A549 (cell line): ENCODE measurements around the gene SKIDA1. TPM values are rescaled to one million over a fixed set of nuclear protein-coding genes. Genes with fewer than 3 reads are reported as not detected.

Experiments
- ATAC-seq, 2 experiments: fragments of 200-7000 bp in 1 of 2; fragments of >200 bp in 1 of 2; cut with Nextera tagmentation in 1 of 2; cut with Tn5 transposase in 1 of 2; 3 replicates each; pipeline versions ENCODE4 v1.8.0 to v1.9.1; 2018 to 2020; ENCODE audit warnings: mild to moderate bottlenecking in 1 of 2, moderate library complexity in 1 of 2
- CTCF ChIA-PET: fragments of 300-600 bp; sonication (Branson Sonifier 250); formaldehyde crosslinking; extraction: SDS; loops from one replicate; lab custom pipeline; 2021; ENCODE audit warnings: antibody characterized with exemption, inconsistent platforms; lab: Yijun Ruan, JAX
- POLR2A ChIA-PET: fragments of 350-600 bp; formaldehyde crosslinking; extraction: SDS; loops from one replicate; lab custom pipeline; 2021; ENCODE audit warnings: antibody characterized with exemption, inconsistent platforms; lab: Yijun Ruan, JAX
- DNase-seq, 2 experiments: peaks; one replicate each; pipeline versions ENCODE4 v3.0.0 to v3.0.0-alpha.2; 2011 to 2016; ENCODE audit warnings: low read depth in 1 of 2, low spot score in 1 of 2
- FAIRE-seq: peaks from 2 replicates; lab custom pipeline; 2011; peaks lifted over from hg19 to GRCh38; lab: Jason Lieb, UNC
- H3K27ac ChIP-seq, 2 experiments: fragments of >200 bp; sonication (Bioruptor Twin); formaldehyde crosslinking; 3 replicates each; pipeline ENCODE4 v1.5.1; 2016 to 2017
- H3K4me1 ChIP-seq: fragments of >200 bp; sonication (Bioruptor Twin); formaldehyde crosslinking; 3 replicates; pipeline ENCODE4 v1.6.1; 2016
- H3K4me2 ChIP-seq: fragments of >200 bp; sonication (Bioruptor Twin); formaldehyde crosslinking; 3 replicates; pipeline ENCODE4 v1.6.1; 2016
- H3K4me3 ChIP-seq: fragments of >200 bp; sonication (Bioruptor Twin); formaldehyde crosslinking; 3 replicates; pipeline ENCODE4 v1.5.1; 2016
- H3K9me3 ChIP-seq: fragments of >200 bp; sonication (Bioruptor Twin); formaldehyde crosslinking; 3 replicates; pipeline ENCODE4 v1.6.1; 2016
- CBX2 ChIP-seq: fragments of 200-600 bp; sonication (generic); IDR thresholded peaks from 2 replicates; pipeline ENCODE4 v1.6.1; 2016; ENCODE audit warnings: low read depth, mild to moderate bottlenecking, borderline replicate concordance
- CBX8 ChIP-seq: fragments of 200-600 bp; sonication (generic); IDR thresholded peaks from 2 replicates; pipeline ENCODE4 v1.6.1; 2016
- CHD2 ChIP-seq: fragments of 150-350 bp; IDR thresholded peaks from 2 replicates; pipeline ENCODE4 v1.6.1; 2014; ENCODE audit warnings: low read length; ENCODE audit not compliant: partially characterized antibody
- EHF ChIP-seq: fragments of 250-450 bp; sonication (Bioruptor Pico); IDR thresholded peaks from 2 replicates; pipeline ENCODE4 v1.5.0; 2020; ENCODE audit warnings: mild to moderate bottlenecking
- EHMT2 ChIP-seq: fragments of 200-600 bp; sonication (generic); IDR thresholded peaks from 2 replicates; pipeline ENCODE4 v1.6.1; 2016; ENCODE audit warnings: antibody characterized with exemption, low read depth, mild to moderate bottlenecking, moderate library complexity
- ELK1 ChIP-seq: fragments of 150-350 bp; IDR thresholded peaks from 2 replicates; pipeline ENCODE4 v1.6.1; 2014; ENCODE audit warnings: low read depth, mild to moderate bottlenecking, low read length
- FOXS1 ChIP-seq: fragments of 250-450 bp; sonication (Bioruptor Pico); IDR thresholded peaks from 2 replicates; pipeline ENCODE4 v1.5.0; 2020; ENCODE audit warnings: mild to moderate bottlenecking, moderate library complexity
- GATA3 ChIP-seq: IDR thresholded peaks from 2 replicates; pipeline ENCODE4 v1.6.1; 2012; ENCODE audit warnings: borderline replicate concordance
- HOXA7 ChIP-seq: fragments of 250-450 bp; sonication (Bioruptor Pico); IDR thresholded peaks from 2 replicates; pipeline ENCODE4 v1.5.0; 2020; ENCODE audit warnings: mild to moderate bottlenecking, moderate library complexity
- HOXB13 ChIP-seq: fragments of 250-450 bp; sonication (Bioruptor Pico); IDR thresholded peaks from 2 replicates; pipeline ENCODE4 v1.5.0; 2020; ENCODE audit warnings: low read depth, mild to moderate bottlenecking, moderate library complexity
- JUN ChIP-seq, 2 experiments: fragments of >200 bp; sonication (Bioruptor Twin); formaldehyde crosslinking; IDR thresholded peaks; 2 replicates in 1 of 2; 3 replicates in 1 of 2; pipeline ENCODE4 v1.6.1; 2016 to 2017
- JUNB ChIP-seq: fragments of >200 bp; sonication (Bioruptor Twin); formaldehyde crosslinking; IDR thresholded peaks from 2 replicates; pipeline ENCODE4 v1.6.1; 2016
- KDM1A ChIP-seq: fragments of 200-600 bp; sonication (generic); IDR thresholded peaks from 2 replicates; pipeline ENCODE4 v1.6.1; 2016; ENCODE audit warnings: low read depth, mild to moderate bottlenecking
- MAFK ChIP-seq: fragments of 450-650 bp; IDR thresholded peaks from 2 replicates; pipeline ENCODE4 v1.6.1; 2014; ENCODE audit not compliant: partially characterized antibody
- MAZ ChIP-seq: fragments of 150-350 bp; IDR thresholded peaks from 2 replicates; pipeline ENCODE4 v1.6.1; 2014; ENCODE audit warnings: antibody characterized with exemption, low read depth, low read length, borderline replicate concordance
- NFE2L2 ChIP-seq: fragments of 150-350 bp; conservative IDR thresholded peaks from 2 replicates; pipeline ENCODE4 v1.6.1; 2014; ENCODE audit warnings: low read length
- NPAS2 ChIP-seq: fragments of 250-450 bp; sonication (Bioruptor Pico); IDR thresholded peaks from 2 replicates; pipeline ENCODE4 v1.8.0; 2022; ENCODE audit warnings: mild to moderate bottlenecking, moderate library complexity, borderline replicate concordance
- PHF8 ChIP-seq: fragments of 200-600 bp; sonication (generic); IDR thresholded peaks from 2 replicates; pipeline ENCODE4 v1.6.1; 2016; ENCODE audit warnings: low read depth, mild to moderate bottlenecking, antibody characterized with exemption, moderate library complexity, borderline replicate concordance
- POLR2AphosphoS2 ChIP-seq: conservative IDR thresholded peaks from 2 replicates; pipeline ENCODE4 v1.6.1; 2012; ENCODE audit warnings: low read length, improper control_type of control experiment, inconsistent platforms
- RAD21 ChIP-seq, 2 experiments: fragments of >200 bp in 1 of 2; sonication (Bioruptor Twin) in 1 of 2; formaldehyde crosslinking in 1 of 2; IDR thresholded peaks in 1 of 2; conservative IDR thresholded peaks in 1 of 2; 2 replicates in 1 of 2; 3 replicates in 1 of 2; pipeline ENCODE4 v1.6.1; 2012 to 2018; ENCODE audit warnings: inconsistent platforms in 1 of 2
- RCOR1 ChIP-seq: fragments of 150-350 bp; IDR thresholded peaks from 2 replicates; pipeline ENCODE4 v1.6.1; 2014; ENCODE audit warnings: antibody characterized with exemption, low read length, low read depth
- RNF2 ChIP-seq: fragments of 200-600 bp; sonication (generic); IDR thresholded peaks from 2 replicates; pipeline ENCODE4 v1.6.1; 2016; ENCODE audit warnings: low read depth, mild to moderate bottlenecking, antibody characterized with exemption, moderate library complexity, borderline replicate concordance
- WGBS: methylation state at CpG from one replicate; pipeline ENCODE4 v1.1.6; 2017; ENCODE audit errors: missing lambda C conversion rate; 5-methylcytosine and 5-hydroxymethylcytosine counted together
- polyA plus RNA-seq, 4 experiments: library from polyadenylated mRNA; depleted of rRNA in 3 of 4; stranded (reverse); fragments of >200 nt; fragmentation: RNase III in 1 of 4; extraction: RNeasy Plus Mini Kit Qiagen cat#74134 plus additional on column Dnase treatment in 1 of 4; gene quantifications; 2 replicates in 3 of 4; 3 replicates in 1 of 4; pipeline ENCODE4 v1.2.3, GENCODE V29; 2011 to 2017
- TF ChIP-seq, protein P1 (sequence below): fragments of 450-650 bp; IDR thresholded peaks from 2 replicates; pipeline ENCODE4 v1.6.1; 2014; ENCODE audit warnings: antibody characterized with exemption
- TF ChIP-seq, protein P2 (sequence below): IDR thresholded peaks from 2 replicates; pipeline ENCODE4 v1.6.1; 2012; ENCODE audit warnings: low read depth, borderline replicate concordance
- TF ChIP-seq, protein P3 (sequence below): fragments of >200 bp; sonication (Bioruptor Twin); formaldehyde crosslinking; IDR thresholded peaks from 2 replicates; pipeline ENCODE4 v1.6.1; 2016
- TF ChIP-seq, protein P4 (sequence below): fragments of 250-450 bp; sonication (Bioruptor Pico); IDR thresholded peaks from 2 replicates; pipeline ENCODE4 v1.5.0; 2021; ENCODE audit warnings: mild to moderate bottlenecking, moderate library complexity, borderline replicate concordance

The SKIDA1 gene
- polyA plus RNA-seq, 2 of the 4 experiments (the other 2 are of a cell fraction), result 1.0 to 4.1 TPM

DNA sequence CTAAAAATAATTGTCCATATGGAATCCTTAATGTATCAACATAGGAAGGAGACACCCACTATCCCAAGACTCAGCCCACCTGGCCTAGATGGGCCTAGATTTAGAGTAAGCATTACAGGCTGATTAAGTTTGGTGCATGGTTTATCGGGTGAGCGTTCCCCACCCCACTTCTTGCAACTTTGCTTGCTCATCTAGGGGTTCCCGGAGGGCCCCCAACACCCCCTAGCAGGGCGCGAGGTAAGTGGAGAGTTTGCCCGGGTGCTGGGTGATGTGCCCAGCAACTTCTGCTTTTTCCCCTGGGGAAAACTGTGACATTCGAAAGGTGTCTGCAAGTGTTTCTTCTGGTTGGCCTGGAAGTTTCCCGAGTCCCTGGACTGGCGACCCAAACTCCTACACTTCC is 31.7 kb downstream of the SKIDA1 start (continued):
- TF ChIP-seq HOXB13 (no peak), GATA3 (no peak)

DNA sequence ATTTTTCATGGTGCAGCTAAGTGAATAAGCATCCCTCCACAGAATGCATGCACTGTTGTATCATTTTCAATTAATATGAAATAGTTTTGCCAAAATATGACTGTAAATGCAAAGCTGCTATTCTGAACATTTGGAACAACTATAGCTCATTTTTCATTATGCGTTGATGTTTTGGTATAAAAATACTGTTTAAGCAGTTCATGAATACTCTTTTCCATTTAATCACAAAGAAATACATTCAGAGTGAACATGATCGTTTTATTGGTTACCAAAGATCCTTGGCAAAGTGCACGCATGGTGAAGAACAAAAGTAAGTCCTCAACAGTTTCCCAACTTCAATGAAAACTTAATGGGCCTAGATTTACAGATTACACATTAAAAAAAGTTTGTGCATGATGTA is 33.1 kb downstream of the SKIDA1 start:
- H3K27ac ChIP-seq, result peak overlapping the region; percentile 13 to 99; a peak in 4 of 6 replicates
- TF ChIP-seq CBX8, result no peak
- TF ChIP-seq CHD2, result no peak
- TF ChIP-seq JUNB, result no peak
- TF ChIP-seq, protein P1, sequence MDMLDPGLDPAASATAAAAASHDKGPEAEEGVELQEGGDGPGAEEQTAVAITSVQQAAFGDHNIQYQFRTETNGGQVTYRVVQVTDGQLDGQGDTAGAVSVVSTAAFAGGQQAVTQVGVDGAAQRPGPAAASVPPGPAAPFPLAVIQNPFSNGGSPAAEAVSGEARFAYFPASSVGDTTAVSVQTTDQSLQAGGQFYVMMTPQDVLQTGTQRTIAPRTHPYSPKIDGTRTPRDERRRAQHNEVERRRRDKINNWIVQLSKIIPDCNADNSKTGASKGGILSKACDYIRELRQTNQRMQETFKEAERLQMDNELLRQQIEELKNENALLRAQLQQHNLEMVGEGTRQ, result no peak
- TF ChIP-seq, protein P2, sequence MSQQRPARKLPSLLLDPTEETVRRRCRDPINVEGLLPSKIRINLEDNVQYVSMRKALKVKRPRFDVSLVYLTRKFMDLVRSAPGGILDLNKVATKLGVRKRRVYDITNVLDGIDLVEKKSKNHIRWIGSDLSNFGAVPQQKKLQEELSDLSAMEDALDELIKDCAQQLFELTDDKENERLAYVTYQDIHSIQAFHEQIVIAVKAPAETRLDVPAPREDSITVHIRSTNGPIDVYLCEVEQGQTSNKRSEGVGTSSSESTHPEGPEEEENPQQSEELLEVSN, result no peak
- H3K4me2 ChIP-seq, result peak overlapping the region; percentile 93; the same call in 2 of the 3 replicates
- ChIA-PET POLR2A (interaction anchor here (0.6 to 5.2 kb wide), 3 partner anchors 18 to 214 kb away, joined by 3 to 27 read pairs (median 4); no protein-coding TSS in a partner anchor), CTCF (interaction anchor here (1.0 to 9.4 kb wide), 2 partner anchors 199 to 214 kb away, joined by 3 to 97 read pairs; no protein-coding TSS in a partner anchor)
- 87% methylated on average over 3 of the region's 3 CpGs for WGBS
- FAIRE-seq (peak; percentile 46), DNase-seq (no peak), ATAC-seq (no peak)
- H3K4me1 ChIP-seq, result peaks cover 59% of the 10 kb centered on the region
- H3K9me3 ChIP-seq, result no peaks in the 10 kb centered on the region
- H3K4me3 ChIP-seq, result no peak overlapping the region

DNA sequence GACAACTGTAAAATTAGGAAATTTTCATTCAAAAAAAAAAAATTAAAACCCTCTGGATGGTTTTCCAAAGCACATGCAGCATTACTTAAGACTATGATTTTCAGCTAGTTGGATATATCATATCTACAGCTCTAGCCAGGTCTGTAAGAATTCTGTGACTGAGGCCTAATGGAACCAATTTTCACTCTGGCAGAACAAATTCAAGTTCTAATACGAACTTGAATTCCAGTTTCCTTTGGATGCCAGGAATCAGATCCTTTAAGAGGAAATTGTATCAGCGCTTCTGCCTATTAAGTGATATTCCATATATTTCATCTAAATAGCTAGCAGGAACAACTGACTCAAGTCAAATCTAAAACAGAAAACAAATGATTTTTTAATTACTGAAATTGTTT is 34.8 kb downstream of the SKIDA1 start:
- H3K9me3 ChIP-seq, result no peaks in the 10 kb centered on the region
- peaks cover 59% of the 10 kb centered on the region for H3K4me1 ChIP-seq
- DNase-seq (no peak), ATAC-seq (no peak), FAIRE-seq (no peak)
- 91% methylated on average over 2 of the region's 2 CpGs for WGBS
- ChIA-PET CTCF (interaction anchor here (0.6 to 9.4 kb wide), 2 partner anchors 68 to 212 kb away, joined by 3 to 97 read pairs; no protein-coding TSS in a partner anchor), POLR2A (no interaction called here)
- 0 out of 6 replicates have a peak overlapping the region, but pooled peaks of 1 of the 2 experiments have one; percentile 6 for H3K27ac ChIP-seq
- H3K4me3 ChIP-seq, result no peak overlapping the region
- H3K4me2 ChIP-seq, result no peak overlapping the region
- TF ChIP-seq RAD21 (conservative IDR thresholded peaks at IDR 0.05 in 1 of 2, IDR thresholded peaks at IDR 0.05 in 1 of 2) (no peak), RCOR1 (no peak), NFE2L2 (no peak)

DNA sequence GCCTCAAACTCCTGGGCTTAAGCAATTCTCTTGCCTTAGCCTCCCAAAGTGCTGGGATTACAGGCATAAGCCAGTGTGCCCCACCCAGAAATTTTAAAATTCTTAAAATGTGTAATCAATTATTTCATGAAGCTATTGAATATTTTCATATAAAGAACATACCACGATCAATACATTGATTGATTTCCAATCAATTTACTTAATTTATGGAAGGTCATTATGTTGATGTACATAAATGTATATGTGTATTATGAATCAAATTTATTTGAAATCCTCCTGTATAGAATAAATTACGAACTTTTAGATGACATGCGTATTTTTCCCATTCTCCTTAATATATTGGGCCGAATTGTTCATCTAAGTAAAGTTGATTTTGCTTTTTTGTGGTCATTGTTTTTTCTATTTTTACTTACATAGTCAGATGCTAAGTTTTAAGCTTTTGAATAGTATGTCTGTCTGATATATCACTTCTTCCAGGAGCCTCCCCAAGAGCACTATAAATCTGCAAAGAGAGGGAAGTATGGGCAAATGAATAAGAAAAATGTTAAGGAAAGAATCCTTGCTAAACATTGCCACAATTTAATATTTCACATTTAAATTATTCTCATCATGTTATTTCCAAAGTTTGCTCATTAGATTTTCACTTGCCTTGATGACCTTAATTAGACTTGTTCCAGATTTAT is 35.3 kb downstream of the SKIDA1 start:
- no peak for FAIRE-seq
- no peak overlapping the region for H3K4me3 ChIP-seq
- H3K27ac ChIP-seq, result no peak overlapping the region
- WGBS, result 93% methylated on average over 4 of the region's 4 CpGs
- ChIA-PET CTCF (interaction anchor here (0.6 to 9.4 kb wide), 2 partner anchors 67 to 211 kb away, joined by 3 to 97 read pairs; no protein-coding TSS in a partner anchor), POLR2A (no interaction called here)
- H3K4me2 ChIP-seq, result no peak overlapping the region
- no peaks in the 10 kb centered on the region for H3K9me3 ChIP-seq
- peaks cover 59% of the 10 kb centered on the region for H3K4me1 ChIP-seq
- no peak for ATAC-seq
- no peak for TF ChIP-seq MAZ
- no peak for TF ChIP-seq EHMT2
- TF ChIP-seq, protein P3, sequence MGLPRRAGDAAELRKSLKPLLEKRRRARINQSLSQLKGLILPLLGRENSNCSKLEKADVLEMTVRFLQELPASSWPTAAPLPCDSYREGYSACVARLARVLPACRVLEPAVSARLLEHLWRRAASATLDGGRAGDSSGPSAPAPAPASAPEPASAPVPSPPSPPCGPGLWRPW, result no peak
- TF ChIP-seq ELK1, result no peak
- TF ChIP-seq FOXS1 (CRISPR knock-in tag), result no peak
- TF ChIP-seq PHF8, result no peak
- TF ChIP-seq POLR2AphosphoS2, result no peak
- no peak for TF ChIP-seq KDM1A
- TF ChIP-seq NPAS2 (CRISPR knock-in tag), result no peak
- TF ChIP-seq MAFK, result no peak
- TF ChIP-seq EHF, result no peak
- TF ChIP-seq RNF2, result no peak
- TF ChIP-seq JUNB, result no peak
- no peak for TF ChIP-seq HOXA7 (CRISPR knock-in tag)
- TF ChIP-seq, protein P4, sequence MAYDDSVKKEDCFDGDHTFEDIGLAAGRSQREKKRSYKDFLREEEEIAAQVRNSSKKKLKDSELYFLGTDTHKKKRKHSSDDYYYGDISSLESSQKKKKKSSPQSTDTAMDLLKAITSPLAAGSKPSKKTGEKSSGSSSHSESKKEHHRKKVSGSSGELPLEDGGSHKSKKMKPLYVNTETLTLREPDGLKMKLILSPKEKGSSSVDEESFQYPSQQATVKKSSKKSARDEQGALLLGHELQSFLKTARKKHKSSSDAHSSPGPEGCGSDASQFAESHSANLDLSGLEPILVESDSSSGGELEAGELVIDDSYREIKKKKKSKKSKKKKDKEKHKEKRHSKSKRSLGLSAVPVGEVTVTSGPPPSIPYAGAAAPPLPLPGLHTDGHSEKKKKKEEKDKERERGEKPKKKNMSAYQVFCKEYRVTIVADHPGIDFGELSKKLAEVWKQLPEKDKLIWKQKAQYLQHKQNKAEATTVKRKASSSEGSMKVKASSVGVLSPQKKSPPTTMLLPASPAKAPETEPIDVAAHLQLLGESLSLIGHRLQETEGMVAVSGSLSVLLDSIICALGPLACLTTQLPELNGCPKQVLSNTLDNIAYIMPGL (CRISPR knock-in tag), result no peak
- no peak for TF ChIP-seq CBX2
- TF ChIP-seq JUN (IDR thresholded peaks at IDR 0.05), result no peak
- DNase-seq, result no peak
